ENCODE measurements around the gene FAF1.

Gene FAF1

GRCh38 chr1:50622259-50622658 is 337.8 kb downstream of the FAF1 start:
- no peak for DNase-seq

GRCh38 chr1:50620680-50621329 is 339.3 kb downstream of the FAF1 start:
- no peak overlapping the region for H3K27ac Mint-ChIP-seq
- peaks cover 20% of the 10 kb centered on the region for H3K36me3 Mint-ChIP-seq (ENCODE audit: low read depth)
- no peak overlapping the region for H3K4me3 Mint-ChIP-seq
- TF ChIP-seq, protein P1, sequence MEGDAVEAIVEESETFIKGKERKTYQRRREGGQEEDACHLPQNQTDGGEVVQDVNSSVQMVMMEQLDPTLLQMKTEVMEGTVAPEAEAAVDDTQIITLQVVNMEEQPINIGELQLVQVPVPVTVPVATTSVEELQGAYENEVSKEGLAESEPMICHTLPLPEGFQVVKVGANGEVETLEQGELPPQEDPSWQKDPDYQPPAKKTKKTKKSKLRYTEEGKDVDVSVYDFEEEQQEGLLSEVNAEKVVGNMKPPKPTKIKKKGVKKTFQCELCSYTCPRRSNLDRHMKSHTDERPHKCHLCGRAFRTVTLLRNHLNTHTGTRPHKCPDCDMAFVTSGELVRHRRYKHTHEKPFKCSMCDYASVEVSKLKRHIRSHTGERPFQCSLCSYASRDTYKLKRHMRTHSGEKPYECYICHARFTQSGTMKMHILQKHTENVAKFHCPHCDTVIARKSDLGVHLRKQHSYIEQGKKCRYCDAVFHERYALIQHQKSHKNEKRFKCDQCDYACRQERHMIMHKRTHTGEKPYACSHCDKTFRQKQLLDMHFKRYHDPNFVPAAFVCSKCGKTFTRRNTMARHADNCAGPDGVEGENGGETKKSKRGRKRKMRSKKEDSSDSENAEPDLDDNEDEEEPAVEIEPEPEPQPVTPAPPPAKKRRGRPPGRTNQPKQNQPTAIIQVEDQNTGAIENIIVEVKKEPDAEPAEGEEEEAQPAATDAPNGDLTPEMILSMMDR (IDR thresholded peaks at IDR 0.05) = no peak
- peaks cover 27% of the 10 kb centered on the region for H3K9me3 Mint-ChIP-seq
- no peaks in the 10 kb centered on the region for H3K4me1 Mint-ChIP-seq
- no peaks in the 10 kb centered on the region for H3K27me3 Mint-ChIP-seq (ENCODE audit: low read depth, poor library complexity)
- DNase-seq = no peak

More at GRCh38 chr1:50622259-50622658, 337.8 kb downstream of the FAF1 start:
- Mint-ChIP-seq H3K4me1 (no peaks in the 10 kb centered on the region), H3K27me3 (ENCODE audit: low read depth, poor library complexity) (no peaks in the 10 kb centered on the region), H3K9me3 (peaks cover 25% of the 10 kb centered on the region), H3K36me3 (ENCODE audit: low read depth) (peaks cover 20% of the 10 kb centered on the region), H3K4me3 (no peak overlapping the region), H3K27ac (no peak overlapping the region)
- TF ChIP-seq, protein P1 (IDR thresholded peaks at IDR 0.05) = no peak

- H3K4me3 Mint-ChIP-seq = no peak overlapping the region
- peaks cover 22% of the 10 kb centered on the region for H3K9me3 Mint-ChIP-seq
- peaks cover 12% of the 10 kb centered on the region for H3K36me3 Mint-ChIP-seq (ENCODE audit: low read depth)
- no peak for DNase-seq
- TF ChIP-seq, protein P1 (IDR thresholded peaks at IDR 0.05) = no peak
- H3K4me1 Mint-ChIP-seq = peaks cover 6% of the 10 kb centered on the region
- no peaks in the 10 kb centered on the region for H3K27me3 Mint-ChIP-seq (ENCODE audit: low read depth, poor library complexity)
- no peak overlapping the region for H3K27ac Mint-ChIP-seq
These were observed 344.9 kb downstream of the FAF1 start for GRCh38 chr1:50615036-50615750.

DNA sequence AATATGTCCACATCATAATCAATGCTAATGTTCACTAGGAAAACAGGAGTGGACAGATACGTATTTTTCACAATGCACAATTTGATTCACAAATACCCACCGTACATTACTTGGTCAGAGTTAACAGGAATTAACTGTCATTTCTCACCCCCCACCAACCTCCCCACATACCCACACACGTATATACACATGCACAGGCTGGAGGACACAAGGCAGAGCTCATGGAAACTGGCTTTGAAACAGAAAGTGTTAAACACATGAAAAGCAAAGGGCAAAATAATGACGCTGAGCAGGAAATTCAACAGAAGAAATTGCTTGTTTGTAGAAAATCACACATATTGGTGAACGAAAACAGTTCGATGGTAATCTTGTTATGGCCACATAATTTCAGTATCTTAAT is 348.4 kb downstream of the FAF1 start:
- Mint-ChIP-seq H3K27me3 (ENCODE audit: low read depth, poor library complexity) (no peaks in the 10 kb centered on the region), H3K36me3 (ENCODE audit: low read depth) (no peaks in the 10 kb centered on the region), H3K4me3 (no peak overlapping the region), H3K9me3 (no peaks in the 10 kb centered on the region), H3K27ac (peak overlapping the region; percentile 77), H3K4me1 (peaks cover 6% of the 10 kb centered on the region)
- TF ChIP-seq, protein P1 (IDR thresholded peaks at IDR 0.05) = no peak
- no peak for DNase-seq

DNA sequence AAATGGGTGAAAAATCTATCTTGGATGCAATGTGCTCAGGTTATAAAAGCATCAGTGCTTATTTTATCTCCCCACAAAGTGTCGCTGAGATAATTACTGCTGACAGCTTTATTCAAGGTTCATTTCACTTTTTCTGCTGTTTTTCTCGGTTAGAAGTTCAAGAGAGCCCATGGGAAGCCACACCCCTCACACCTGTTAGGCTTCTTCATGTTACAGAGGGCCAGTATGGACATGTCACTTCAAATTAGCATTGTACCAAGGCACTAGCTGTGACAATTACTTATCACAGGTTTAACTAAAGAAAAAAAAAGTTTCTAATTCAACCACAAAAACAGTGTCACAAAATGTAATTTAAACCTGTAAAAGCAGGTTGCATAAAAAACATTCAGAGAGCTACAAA is 349.5 kb downstream of the FAF1 start:
- TF ChIP-seq, protein P1 (IDR thresholded peaks at IDR 0.05) = no peak
- DNase-seq = no peak
- Mint-ChIP-seq H3K27ac (no peak overlapping the region), H3K27me3 (ENCODE audit: low read depth, poor library complexity) (no peaks in the 10 kb centered on the region), H3K4me3 (no peak overlapping the region), H3K36me3 (ENCODE audit: low read depth) (no peaks in the 10 kb centered on the region), H3K9me3 (no peaks in the 10 kb centered on the region), H3K4me1 (peaks cover 6% of the 10 kb centered on the region)
